Measurements from ENCODE around the gene ROGDI.

GRCh38 chr16:4828567-4829321 lies 26.3 kb upstream of the ROGDI start:
- TF ChIP-seq ZNF501 (tag by site-specific recombination; IDR thresholded peaks at IDR 0.05) (no peak), SALL2 (tag by site-specific recombination; IDR thresholded peaks at IDR 0.05; ENCODE audit: borderline replicate concordance) (no peak), TCF7L2 (IDR thresholded peaks at IDR 0.05; ENCODE audit: borderline replicate concordance, low read depth, low read length) (no peak), REST (tag by site-specific recombination; IDR thresholded peaks at IDR 0.05) (no peak), CTCF (tag by site-specific recombination; IDR thresholded peaks at IDR 0.05) (no peak), ZNF354C (tag by site-specific recombination; IDR thresholded peaks at IDR 0.05; ENCODE audit: borderline replicate concordance, low read depth) (no peak), PRDM10 (tag by site-specific recombination; IDR thresholded peaks at IDR 0.05) (no peak), ZNF24 (tag by site-specific recombination; IDR thresholded peaks at IDR 0.05) (no peak), PRDM6 (tag by site-specific recombination; IDR thresholded peaks at IDR 0.05) (no peak), ZNF654 (tag by site-specific recombination; IDR thresholded peaks at IDR 0.05; ENCODE audit: low read depth) (no peak), KLF9 (tag by site-specific recombination; IDR thresholded peaks at IDR 0.05; ENCODE audit: low read depth) (no peak), ZNF549 (tag by site-specific recombination; IDR thresholded peaks at IDR 0.05) (no peak)

All from HEK293 (cell line).